HPDE6-E6E7 (cell line): ENCODE results near the gene RADIL.

Source experiments
- DNase-seq: peaks from one replicate; pipeline ENCODE4 v3.0.0; 2011; ENCODE audit warnings: missing footprints; ENCODE audit errors: extremely low spot score

RADIL gene

GRCh38 chr7:4883033-4883371, 514 bp downstream of the RADIL start:
- DNase-seq: no peak

GRCh38 chr7:4882169-4883032, 1.1 kb downstream of the RADIL start:
- no peak for DNase-seq

- DNase-seq: no peak
Measured at GRCh38 chr7:4880218-4880617, 3.3 kb downstream of the RADIL start.

- DNase-seq: no peak
Measured at GRCh38 chr7:4879396-4880081, 4.0 kb downstream of the RADIL start.

- no peak for DNase-seq
Measured at GRCh38 chr7:4878336-4879335, 4.9 kb downstream of the RADIL start.

- DNase-seq: no peak
Measured at GRCh38 chr7:4876586-4876985, 6.9 kb downstream of the RADIL start.

- DNase-seq: no peak
Measured at GRCh38 chr7:4875391-4875790, 8.1 kb downstream of the RADIL start.

GRCh38 chr7:4873071-4873944, 10.2 kb downstream of the RADIL start:
- DNase-seq: no peak

- DNase-seq: no peak
Measured at GRCh38 chr7:4871930-4872675, 11.4 kb downstream of the RADIL start.

- no peak for DNase-seq
Measured at GRCh38 chr7:4871056-4871680, 12.3 kb downstream of the RADIL start.

GRCh38 chr7:4868493-4868892, 15.0 kb downstream of the RADIL start:
- no peak for DNase-seq

GRCh38 chr7:4866528-4867496, 16.7 kb downstream of the RADIL start:
- DNase-seq: no peak

GRCh38 chr7:4862156-4862555, 21.4 kb downstream of the RADIL start:
- no peak for DNase-seq

GRCh38 chr7:4861673-4862072, 21.8 kb downstream of the RADIL start, which contains the start of gene PAPOLB:
Gene PAPOLB, minus strand, starts transcription at chr7:4862030. Its CDS starts 220 bp downstream, at chr7:4861810.
- no peak for DNase-seq

GRCh38 chr7:4861227-4861626, 22.3 kb downstream of the RADIL start:
- no peak for DNase-seq

GRCh38 chr7:4857189-4857588, 26.3 kb downstream of the RADIL start:
- DNase-seq: no peak

- no peak for DNase-seq
Measured at GRCh38 chr7:4856336-4857057, 27.0 kb downstream of the RADIL start.

- DNase-seq: no peak
Measured at GRCh38 chr7:4854916-4855315, 28.6 kb downstream of the RADIL start.
